Stimulated activated CD4-positive, alpha-beta T cell treated with anti-CD3 and anti-CD28 coated beads, TNF-alpha, amount 100 ng/mL, for 24 hours (primary cell): ENCODE data around the gene CAMKK1.
"Not testable (repeated sequence)": the region's sequence is repeated elsewhere in the genome, so short reads cannot be mapped to it uniquely, and the experiment has no call there.

Source experiments
- DNase-seq, 3 experiments: peaks; one replicate each; pipeline ENCODE4 v3.0.0-alpha.2; 2020; ENCODE audit warnings: low read depth in 3 of 3

Gene CAMKK1

GRCh38 chr17:3879591-3880417, 13.0 kb downstream of the CAMKK1 start:
- no peak for DNase-seq

GRCh38 chr17:3879186-3879585, 13.7 kb downstream of the CAMKK1 start:
- no peak for DNase-seq

GRCh38 chr17:3877220-3877619, 15.6 kb downstream of the CAMKK1 start:
- DNase-seq = no peak

GRCh38 chr17:3875317-3875716, 17.5 kb downstream of the CAMKK1 start:
- no peak for DNase-seq

GRCh38 chr17:3873862-3874261, 19.0 kb downstream of the CAMKK1 start:
- DNase-seq = no peak

GRCh38 chr17:3870871-3871306, 22.0 kb downstream of the CAMKK1 start:
- no peak for DNase-seq

GRCh38 chr17:3867606-3868005, 25.2 kb downstream of the CAMKK1 start:
- DNase-seq = no peak

GRCh38 chr17:3867106-3867505, 25.7 kb downstream of the CAMKK1 start:
- no peak for DNase-seq

- DNase-seq = no peak
These were observed 26.6 kb downstream of the CAMKK1 start for GRCh38 chr17:3866276-3866675.

GRCh38 chr17:3865176-3865575, 27.7 kb downstream of the CAMKK1 start:
- DNase-seq = no peak

GRCh38 chr17:3864534-3864933, 28.3 kb downstream of the CAMKK1 start:
- no peak for DNase-seq

- no peak for DNase-seq
These were observed 30.8 kb downstream of the CAMKK1 start for GRCh38 chr17:3861761-3862681.

- no peak for DNase-seq
These were observed 31.7 kb downstream of the CAMKK1 start for GRCh38 chr17:3860939-3861700.

GRCh38 chr17:3859940-3860339, 32.9 kb downstream of the CAMKK1 start:
- no peak for DNase-seq

- no peak for DNase-seq
These were observed 35.4 kb downstream of the CAMKK1 start for GRCh38 chr17:3857261-3858105.

GRCh38 chr17:3854204-3854603, 38.6 kb downstream of the CAMKK1 start:
- DNase-seq = not testable (repeated sequence)

GRCh38 chr17:3852561-3852960, 40.3 kb downstream of the CAMKK1 start:
- DNase-seq = no peak

GRCh38 chr17:3851461-3852100, 41.3 kb downstream of the CAMKK1 start:
- DNase-seq = no peak

- DNase-seq = no peak
These were observed 44.5 kb downstream of the CAMKK1 start for GRCh38 chr17:3848229-3848835.

GRCh38 chr17:3847165-3847670, 45.6 kb downstream of the CAMKK1 start:
- no peak for DNase-seq
